Measurements from ENCODE around the gene KIAA0825. TPM values are rescaled to one million over a fixed set of nuclear protein-coding genes. Genes with fewer than 3 reads are reported as not detected.

KIAA0825 gene
- total and polyA plus RNA-seq, 2 experiments from 2014 or later, result 1.7 to 1.8 TPM

GRCh38 chr5:94181895-94182294 lies 436.5 kb downstream of the KIAA0825 start:
- H3K36me3 ChIP-seq (ENCODE audit: insufficient read depth), result no peaks in the 10 kb centered on the region
- H3K4me1 Mint-ChIP-seq, result peaks cover 25% of the 10 kb centered on the region
- peaks cover 20% of the 10 kb centered on the region for H3K79me2 ChIP-seq (replicated peaks; ENCODE audit: insufficient read depth)
- no peaks in the 10 kb centered on the region for H3F3A ChIP-seq (replicated peaks; ENCODE audit: low read depth)
- H4K20me1 ChIP-seq (replicated peaks; ENCODE audit: insufficient read depth), result no peaks in the 10 kb centered on the region; the same call in 1 of the 2 replicates
- DNase-seq (ENCODE audit: low spot score), result peak; percentile 66
- no peaks in the 10 kb centered on the region for H3K9me3 Mint-ChIP-seq
- no peak overlapping the region for H3K4me3 ChIP-seq
- H3K27me3 Mint-ChIP-seq (ENCODE audit: insufficient read depth, low read depth, poor library complexity), result peaks cover 2% of the 10 kb centered on the region
- H3K36me3 Mint-ChIP-seq (ENCODE audit: low read depth), result no peaks in the 10 kb centered on the region
- H3K27ac ChIP-seq (ENCODE audit: low read depth), result no peak overlapping the region
- peak; percentile 94 for ATAC-seq
- no peak overlapping the region for H3K4me2 ChIP-seq
- no peak overlapping the region for H2AFZ ChIP-seq
- H3K4me3 Mint-ChIP-seq, result no peak overlapping the region
- no peak for TF ChIP-seq ZNF331 (CRISPR knock-in tag; IDR thresholded peaks at IDR 0.05; ENCODE audit: low read depth)
- TF ChIP-seq JUNB (IDR thresholded peaks at IDR 0.05; ENCODE audit: unreplicated experiment), result no peak
- TF ChIP-seq, protein P1, sequence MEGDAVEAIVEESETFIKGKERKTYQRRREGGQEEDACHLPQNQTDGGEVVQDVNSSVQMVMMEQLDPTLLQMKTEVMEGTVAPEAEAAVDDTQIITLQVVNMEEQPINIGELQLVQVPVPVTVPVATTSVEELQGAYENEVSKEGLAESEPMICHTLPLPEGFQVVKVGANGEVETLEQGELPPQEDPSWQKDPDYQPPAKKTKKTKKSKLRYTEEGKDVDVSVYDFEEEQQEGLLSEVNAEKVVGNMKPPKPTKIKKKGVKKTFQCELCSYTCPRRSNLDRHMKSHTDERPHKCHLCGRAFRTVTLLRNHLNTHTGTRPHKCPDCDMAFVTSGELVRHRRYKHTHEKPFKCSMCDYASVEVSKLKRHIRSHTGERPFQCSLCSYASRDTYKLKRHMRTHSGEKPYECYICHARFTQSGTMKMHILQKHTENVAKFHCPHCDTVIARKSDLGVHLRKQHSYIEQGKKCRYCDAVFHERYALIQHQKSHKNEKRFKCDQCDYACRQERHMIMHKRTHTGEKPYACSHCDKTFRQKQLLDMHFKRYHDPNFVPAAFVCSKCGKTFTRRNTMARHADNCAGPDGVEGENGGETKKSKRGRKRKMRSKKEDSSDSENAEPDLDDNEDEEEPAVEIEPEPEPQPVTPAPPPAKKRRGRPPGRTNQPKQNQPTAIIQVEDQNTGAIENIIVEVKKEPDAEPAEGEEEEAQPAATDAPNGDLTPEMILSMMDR (conservative IDR thresholded peaks at IDR 0.05; ENCODE audit: low read depth in 2 of 2), result peak; percentile 32 to 65
- no peak for TF ChIP-seq ZNF462 (CRISPR knock-in tag; IDR thresholded peaks at IDR 0.05)
- no peaks in the 10 kb centered on the region for H3K27me3 ChIP-seq (ENCODE audit: insufficient read depth)
- no peaks in the 10 kb centered on the region for H3K9me2 ChIP-seq (ENCODE audit: insufficient read depth)
- H3K27ac Mint-ChIP-seq, result no peak overlapping the region
- peaks cover 29% of the 10 kb centered on the region for H3K4me1 ChIP-seq (ENCODE audit: insufficient read depth)

- no peak for DNase-seq (ENCODE audit: low spot score)
- no peak overlapping the region for H3K4me3 Mint-ChIP-seq
- no peak for ATAC-seq
- no peak for TF ChIP-seq REST (IDR thresholded peaks at IDR 0.05; ENCODE audit: unreplicated experiment)
- TF ChIP-seq POLR2AphosphoS5 (IDR thresholded peaks at IDR 0.05; ENCODE audit: low read depth), result no peak
- TF ChIP-seq, protein P2, sequence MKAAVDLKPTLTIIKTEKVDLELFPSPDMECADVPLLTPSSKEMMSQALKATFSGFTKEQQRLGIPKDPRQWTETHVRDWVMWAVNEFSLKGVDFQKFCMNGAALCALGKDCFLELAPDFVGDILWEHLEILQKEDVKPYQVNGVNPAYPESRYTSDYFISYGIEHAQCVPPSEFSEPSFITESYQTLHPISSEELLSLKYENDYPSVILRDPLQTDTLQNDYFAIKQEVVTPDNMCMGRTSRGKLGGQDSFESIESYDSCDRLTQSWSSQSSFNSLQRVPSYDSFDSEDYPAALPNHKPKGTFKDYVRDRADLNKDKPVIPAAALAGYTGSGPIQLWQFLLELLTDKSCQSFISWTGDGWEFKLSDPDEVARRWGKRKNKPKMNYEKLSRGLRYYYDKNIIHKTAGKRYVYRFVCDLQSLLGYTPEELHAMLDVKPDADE (IDR thresholded peaks at IDR 0.05), result no peak
- TF ChIP-seq CREB1 (CRISPR knock-in tag; IDR thresholded peaks at IDR 0.05; ENCODE audit: low read depth), result no peak
These were observed 437.6 kb downstream of the KIAA0825 start for GRCh38 chr5:94180761-94181160.

More at GRCh38 chr5:94180761-94181160, 437.6 kb downstream of the KIAA0825 start:
- no peak overlapping the region for H2AFZ ChIP-seq
- Mint-ChIP-seq H3K27ac (no peak overlapping the region), H3K36me3 (ENCODE audit: low read depth) (no peaks in the 10 kb centered on the region), H3K27me3 (ENCODE audit: insufficient read depth, low read depth, poor library complexity) (no peaks in the 10 kb centered on the region), H3K4me1 (peaks cover 36% of the 10 kb centered on the region), H3K9me3 (no peaks in the 10 kb centered on the region)
- H3K79me2 ChIP-seq (replicated peaks; ENCODE audit: insufficient read depth), result peaks cover 25% of the 10 kb centered on the region
- H3K4me1 ChIP-seq (ENCODE audit: insufficient read depth), result peaks cover 38% of the 10 kb centered on the region
- H3F3A ChIP-seq (replicated peaks; ENCODE audit: low read depth), result no peaks in the 10 kb centered on the region
- no peaks in the 10 kb centered on the region; the same call in 1 of the 2 replicates for H4K20me1 ChIP-seq (replicated peaks; ENCODE audit: insufficient read depth)
- no peak overlapping the region for H3K4me3 ChIP-seq
- no peaks in the 10 kb centered on the region for H3K27me3 ChIP-seq (ENCODE audit: insufficient read depth)
- H3K9me2 ChIP-seq (ENCODE audit: insufficient read depth), result no peaks in the 10 kb centered on the region
- H3K36me3 ChIP-seq (ENCODE audit: insufficient read depth), result no peaks in the 10 kb centered on the region
- no peak overlapping the region for H3K27ac ChIP-seq (ENCODE audit: low read depth)
- H3K4me2 ChIP-seq, result no peak overlapping the region

Measured in GM23338 (cell line).